Uterus (tissue), 4 donors: ENCODE measurements around the gene CBX1. TPM values are rescaled to one million over a fixed set of nuclear protein-coding genes. Genes with fewer than 3 reads are reported as not detected.

Experiments used
- DNase-seq, 2 donors: peaks; one replicate each; pipeline ENCODE4 v3.0.0-alpha.2; 2019 to 2020
- H3K27ac ChIP-seq, 2 donors: fragments of 200-600 bp; sonication (generic); 1 replicate in 1 of 2; 2 replicates in 1 of 2; pipeline ENCODE4 v1.5.1; 2016 to 2018
- H3K27me3 ChIP-seq, 2 donors: fragments of 200-600 bp; sonication (generic); one replicate each; pipeline ENCODE4 v1.5.1; 2018 to 2019; ENCODE audit warnings: control low read depth in 1 of 2
- H3K36me3 ChIP-seq, 2 donors: fragments of 200-600 bp; sonication (generic); one replicate each; pipeline ENCODE4 v1.5.1; 2019; ENCODE audit warnings: control low read depth in 1 of 2
- H3K4me1 ChIP-seq, 2 donors: fragments of 200-600 bp; sonication (generic); one replicate each; pipeline ENCODE4 v1.5.1; 2018 to 2019; ENCODE audit warnings: control low read depth in 1 of 2
- H3K4me3 ChIP-seq, 2 donors: fragments of 200-600 bp; sonication (generic); 1 replicate in 1 of 2; 2 replicates in 1 of 2; pipeline ENCODE4 v1.5.1; 2018 to 2019; ENCODE audit warnings: mild to moderate bottlenecking in 1 of 2
- H3K9me3 ChIP-seq, 2 donors: fragments of 200-600 bp; sonication (generic); one replicate each; pipeline ENCODE4 v1.5.1; 2019; ENCODE audit warnings: control low read depth in 1 of 2
- POLR2A ChIP-seq, 2 donors: fragments of 450-650 bp; IDR thresholded peaks; one replicate each; pipeline ENCODE4 v1.6.1; 2016; ENCODE audit warnings: antibody characterized with exemption in 2 of 2, mild to moderate bottlenecking in 1 of 2, moderate library complexity in 1 of 2
- intact Hi-C: fragments of 100-400 bp; cut with DNase I; formaldehyde crosslinking; loops from one replicate; pipeline ENCODE4 v1.15.1; 2023; ENCODE audit warnings: low total_unique reads
- total RNA-seq, 4 donors: library from RNA; depleted of rRNA in 3 of 4; stranded (reverse); fragments of >200 nt in 3 of 4; gene quantifications; one replicate each; pipeline versions ENCODE4 v1.1.0 to v1.2.4, GENCODE V29; 2014 to 2023
- TF ChIP-seq, protein P1 (sequence below), 4 experiments: fragments of 200-600 bp in 2 of 4; fragments of 450-650 bp in 2 of 4; sonication (generic) in 2 of 4; IDR thresholded peaks; one replicate each; pipeline ENCODE4 v1.5.1; 2016 to 2019; ENCODE audit warnings: antibody characterized with exemption in 4 of 4, mild to moderate bottlenecking in 2 of 4, moderate library complexity in 1 of 4
- donor health status: DM: yes; HTN: yes; CAD: no.

The CBX1 gene
- total RNA-seq, 4 donors from 2014 or later: 47.1 to 132 (median 81.3) TPM

DNA sequence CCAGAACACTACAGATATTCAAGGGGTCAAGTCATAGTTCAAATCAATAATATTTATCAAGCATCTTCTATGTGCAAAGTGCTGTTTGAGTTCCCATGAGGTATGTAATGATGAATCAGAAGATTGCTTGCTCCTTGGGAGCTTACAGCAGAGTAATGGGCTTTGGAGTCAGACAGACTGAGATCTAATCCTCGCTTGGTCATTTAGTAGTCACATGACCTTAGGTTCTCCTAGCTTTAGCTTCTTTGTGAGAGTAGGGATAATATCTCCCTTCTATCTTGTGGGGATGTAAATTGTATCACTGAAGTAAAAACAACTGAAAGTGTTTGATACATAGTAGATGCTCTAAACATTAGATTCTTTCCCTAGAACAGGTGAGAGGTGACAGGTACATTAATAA lies 36.4 kb upstream of the CBX1 start:
- H3K27me3 ChIP-seq: no peaks in the 10 kb centered on the region
- no peak for TF ChIP-seq POLR2A (IDR thresholded peaks at IDR 0.05)
- TF ChIP-seq, protein P1, sequence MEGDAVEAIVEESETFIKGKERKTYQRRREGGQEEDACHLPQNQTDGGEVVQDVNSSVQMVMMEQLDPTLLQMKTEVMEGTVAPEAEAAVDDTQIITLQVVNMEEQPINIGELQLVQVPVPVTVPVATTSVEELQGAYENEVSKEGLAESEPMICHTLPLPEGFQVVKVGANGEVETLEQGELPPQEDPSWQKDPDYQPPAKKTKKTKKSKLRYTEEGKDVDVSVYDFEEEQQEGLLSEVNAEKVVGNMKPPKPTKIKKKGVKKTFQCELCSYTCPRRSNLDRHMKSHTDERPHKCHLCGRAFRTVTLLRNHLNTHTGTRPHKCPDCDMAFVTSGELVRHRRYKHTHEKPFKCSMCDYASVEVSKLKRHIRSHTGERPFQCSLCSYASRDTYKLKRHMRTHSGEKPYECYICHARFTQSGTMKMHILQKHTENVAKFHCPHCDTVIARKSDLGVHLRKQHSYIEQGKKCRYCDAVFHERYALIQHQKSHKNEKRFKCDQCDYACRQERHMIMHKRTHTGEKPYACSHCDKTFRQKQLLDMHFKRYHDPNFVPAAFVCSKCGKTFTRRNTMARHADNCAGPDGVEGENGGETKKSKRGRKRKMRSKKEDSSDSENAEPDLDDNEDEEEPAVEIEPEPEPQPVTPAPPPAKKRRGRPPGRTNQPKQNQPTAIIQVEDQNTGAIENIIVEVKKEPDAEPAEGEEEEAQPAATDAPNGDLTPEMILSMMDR (IDR thresholded peaks at IDR 0.05): no peak
- H3K36me3 ChIP-seq: no peaks in the 10 kb centered on the region
- no peak for DNase-seq
- H3K4me1 ChIP-seq: no peaks in the 10 kb centered on the region
- H3K27ac ChIP-seq: no peak overlapping the region
- no peaks in the 10 kb centered on the region for H3K9me3 ChIP-seq
- intact Hi-C loops: no loop called here
- no peak overlapping the region for H3K4me3 ChIP-seq

GRCh38 chr17:48134912-48135480 lies 33.7 kb upstream of the CBX1 start:
- Histone ChIP-seq H3K4me1 (no peaks in the 10 kb centered on the region), H3K9me3 (no peaks in the 10 kb centered on the region), H3K27me3 (no peaks in the 10 kb centered on the region), H3K36me3 (no peaks in the 10 kb centered on the region), H3K27ac (no peak overlapping the region), H3K4me3 (no peak overlapping the region)
- TF ChIP-seq POLR2A (IDR thresholded peaks at IDR 0.05): no peak
- TF ChIP-seq, protein P1 (IDR thresholded peaks at IDR 0.05): no peak
- no peak for DNase-seq
- intact Hi-C loops: no loop called here

- no peak for DNase-seq
- H3K4me1 ChIP-seq: no peaks in the 10 kb centered on the region
- no peaks in the 10 kb centered on the region for H3K9me3 ChIP-seq
- no peak overlapping the region for H3K27ac ChIP-seq
- H3K36me3 ChIP-seq: no peaks in the 10 kb centered on the region
- no peak for TF ChIP-seq POLR2A (IDR thresholded peaks at IDR 0.05)
- TF ChIP-seq, protein P1 (IDR thresholded peaks at IDR 0.05): no peak
- no peaks in the 10 kb centered on the region for H3K27me3 ChIP-seq
- H3K4me3 ChIP-seq: no peak overlapping the region
- intact Hi-C loops: no loop called here
These were observed 31.1 kb upstream of the CBX1 start for GRCh38 chr17:48132385-48132784.

DNA sequence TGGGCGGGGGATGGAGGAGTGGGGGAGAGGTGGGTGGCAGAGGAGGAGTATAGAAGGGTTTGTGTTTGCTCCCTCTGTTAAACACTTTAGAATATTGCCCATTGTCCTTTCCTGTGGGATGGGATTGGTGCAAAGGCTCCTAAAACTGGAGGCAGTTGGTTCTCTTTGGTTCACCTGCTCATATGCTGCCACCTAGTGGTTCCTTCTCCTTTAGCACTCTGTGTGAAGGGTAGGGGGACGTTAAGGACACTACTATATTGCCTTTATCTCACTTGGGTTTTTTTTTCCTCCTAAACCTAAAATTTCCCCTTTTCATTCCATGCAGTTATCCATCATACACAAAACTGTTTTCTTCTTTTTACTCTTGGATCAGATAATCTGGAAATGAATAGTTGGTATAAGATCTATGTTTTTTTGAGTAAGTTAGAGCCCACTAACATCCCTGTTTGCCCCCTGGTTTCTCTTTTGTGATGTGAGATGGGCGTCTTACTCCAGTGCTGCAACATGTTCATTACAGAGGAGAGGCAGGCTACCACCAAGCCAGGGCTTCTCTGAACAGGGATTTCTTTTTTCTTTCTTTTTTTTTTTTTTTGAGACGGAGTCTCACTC lies 30.0 kb upstream of the CBX1 start:
- intact Hi-C loops: no loop called here
- peak; percentile 41 to 74 for DNase-seq
- TF ChIP-seq, protein P1 (IDR thresholded peaks at IDR 0.05): peak; percentile 77 to 88 (median 84)
- TF ChIP-seq POLR2A (IDR thresholded peaks at IDR 0.05): no peak

DNA sequence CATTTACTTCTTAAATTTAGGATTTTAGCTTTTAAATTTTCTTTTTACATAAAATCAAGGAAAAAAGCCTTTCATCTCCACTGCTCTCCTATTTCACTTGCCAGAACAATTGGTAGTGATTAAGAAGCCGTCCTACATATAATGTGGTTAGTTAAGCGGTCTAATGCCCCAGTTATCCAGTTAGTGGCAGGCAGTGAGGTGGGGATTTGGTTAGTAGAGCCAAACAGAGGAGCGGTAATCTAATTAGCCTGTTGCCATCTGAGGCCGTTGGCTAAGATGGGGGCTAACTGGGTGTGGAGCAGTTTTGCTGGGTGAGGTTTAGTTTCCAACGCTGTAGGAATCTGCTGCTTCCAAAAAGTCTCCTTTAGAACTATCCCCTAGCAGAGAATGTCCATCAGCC lies 28.7 kb upstream of the CBX1 start:
- DNase-seq: no peak
- Histone ChIP-seq H3K4me3 (no peak overlapping the region), H3K9me3 (no peaks in the 10 kb centered on the region), H3K36me3 (no peaks in the 10 kb centered on the region), H3K4me1 (no peaks in the 10 kb centered on the region), H3K27ac (no peak overlapping the region), H3K27me3 (no peaks in the 10 kb centered on the region)
- TF ChIP-seq, protein P1 (IDR thresholded peaks at IDR 0.05): no peak
- no peak for TF ChIP-seq POLR2A (IDR thresholded peaks at IDR 0.05)
- intact Hi-C loops: loop anchor here (5.0 kb wide), 1 partner anchor 103 kb away; no protein-coding TSS in a partner anchor

More for the DNA sequence above, 30.0 kb upstream of the CBX1 start:
- Histone ChIP-seq H3K27me3 (no peaks in the 10 kb centered on the region), H3K4me3 (no peak overlapping the region), H3K36me3 (no peaks in the 10 kb centered on the region), H3K9me3 (no peaks in the 10 kb centered on the region), H3K27ac (no peak overlapping the region), H3K4me1 (no peaks in the 10 kb centered on the region)
